HepG2 (cell line): Measurements from ENCODE around the gene COQ7. TPM values are rescaled to one million over a fixed set of nuclear protein-coding genes. Genes with fewer than 3 reads are reported as not detected.

Experiments
- ARNTL ChIP-seq: sonication (generic); formaldehyde crosslinking; IDR thresholded peaks from 2 replicates; pipeline ENCODE4 v1.4.0; 2020; ENCODE audit warnings: mild to moderate bottlenecking, missing genetic modification reagents
- ATM ChIP-seq: fragments of 450-650 bp; IDR thresholded peaks from 2 replicates; pipeline ENCODE4 v1.7.1; 2017; ENCODE audit warnings: mild to moderate bottlenecking, borderline replicate concordance
- CHD2 ChIP-seq: IDR thresholded peaks from 2 replicates; pipeline ENCODE4 v1.6.1; 2011; ENCODE audit warnings: low read depth, low read length, improper control_type of control experiment
- EEA1 ChIP-seq: sonication (generic); formaldehyde crosslinking; IDR thresholded peaks from 2 replicates; pipeline ENCODE4 v1.5.1; 2020; ENCODE audit warnings: mild to moderate bottlenecking, missing genetic modification reagents, borderline replicate concordance
- JUN ChIP-seq: sonication (generic); formaldehyde crosslinking; IDR thresholded peaks from 2 replicates; pipeline ENCODE4 v1.4.0; 2020; ENCODE audit warnings: mild to moderate bottlenecking, missing genetic modification reagents
- JUND ChIP-seq: sonication (generic); formaldehyde crosslinking; IDR thresholded peaks from 2 replicates; pipeline ENCODE4 v1.8.0; 2022; ENCODE audit warnings: mild to moderate bottlenecking, missing genetic modification reagents
- KDM6A ChIP-seq: IDR thresholded peaks from 2 replicates; pipeline ENCODE4 v1.6.1; 2016; ENCODE audit warnings: low read depth
- PRDM10 ChIP-seq: sonication (generic); formaldehyde crosslinking; IDR thresholded peaks from 2 replicates; pipeline ENCODE4 v1.4.0; 2020; ENCODE audit warnings: low read depth, missing genetic modification reagents
- SSRP1 ChIP-seq: IDR thresholded peaks from 2 replicates; pipeline ENCODE4 v1.6.1; 2016; ENCODE audit warnings: control low read depth
- TAF15 ChIP-seq: fragments of 200-400 bp; formaldehyde crosslinking; IDR thresholded peaks from one replicate; pipeline ENCODE4 v1.6.1; 2018; ENCODE audit warnings: mild to moderate bottlenecking, low read depth, low read length; ENCODE audit not compliant: poor library complexity, severe bottlenecking
- TARDBP ChIP-seq: sonication (generic); formaldehyde crosslinking; IDR thresholded peaks from 2 replicates; pipeline ENCODE4 v1.8.0; 2022; ENCODE audit warnings: mild to moderate bottlenecking, missing genetic modification reagents
- ZNF230 ChIP-seq: sonication (generic); formaldehyde crosslinking; IDR thresholded peaks from 2 replicates; pipeline ENCODE4 v1.4.0; 2020; ENCODE audit warnings: mild to moderate bottlenecking, missing genetic modification reagents
- ZNF501 ChIP-seq: sonication (generic); formaldehyde crosslinking; IDR thresholded peaks from 2 replicates; pipeline ENCODE4 v1.5.1; 2020; ENCODE audit warnings: mild to moderate bottlenecking, moderate library complexity, missing genetic modification reagents
- ZNF556 ChIP-seq: sonication (generic); formaldehyde crosslinking; IDR thresholded peaks from 2 replicates; pipeline ENCODE4 v1.4.0; 2020; ENCODE audit warnings: mild to moderate bottlenecking, missing genetic modification reagents, borderline replicate concordance
- ZNF569 ChIP-seq: sonication (generic); formaldehyde crosslinking; IDR thresholded peaks from 2 replicates; pipeline ENCODE4 v1.5.0; 2020; ENCODE audit warnings: mild to moderate bottlenecking, missing genetic modification reagents, moderate library complexity, borderline replicate concordance
- ZNF878 ChIP-seq: sonication (generic); formaldehyde crosslinking; IDR thresholded peaks from 2 replicates; pipeline ENCODE4 v1.8.1; 2023; ENCODE audit warnings: mild to moderate bottlenecking, missing genetic modification reagents, moderate library complexity
- ZZZ3 ChIP-seq: sonication (generic); formaldehyde crosslinking; IDR thresholded peaks from 2 replicates; pipeline ENCODE4 v1.4.0; 2020; ENCODE audit warnings: missing genetic modification reagents, mild to moderate bottlenecking, borderline replicate concordance
- polyA plus RNA-seq, 8 experiments: library from polyadenylated mRNA; depleted of rRNA in 3 of 8; stranded (reverse) in 7 of 8; unstranded in 1 of 8; fragments of >200 nt; fragmentation: Illumina TruSeq in 4 of 8; extraction: Trizol in 4 of 8; gene quantifications; 2 replicates each; pipeline versions ENCODE4 v1.2.1 to v1.2.3, GENCODE V29; 2011 to 2016; ENCODE audit warnings: low read depth in 4 of 8, missing spikeins in 1 of 8, mixed read lengths in 1 of 8; ENCODE audit not compliant: insufficient read depth in 1 of 8
- total RNA-seq, 5 experiments: library from RNA; depleted of rRNA; stranded (reverse); fragments of >200 nt; fragmentation: Illumina TruSeq; extraction: Trizol; gene quantifications; 2 replicates each; pipeline ENCODE4 v1.2.3, GENCODE V29; 2016; ENCODE audit warnings: low read depth in 1 of 5
- TF ChIP-seq, protein P1 (sequence below): sonication (generic); formaldehyde crosslinking; IDR thresholded peaks from 2 replicates; pipeline ENCODE4 v1.4.0; 2020; ENCODE audit warnings: missing genetic modification reagents
- TF ChIP-seq, protein P2 (sequence below): sonication (generic); formaldehyde crosslinking; IDR thresholded peaks from 2 replicates; pipeline ENCODE4 v1.9.0; 2022; ENCODE audit warnings: missing genetic modification reagents, mild to moderate bottlenecking, borderline replicate concordance

The COQ7 gene
- total and polyA plus RNA-seq, 2 of the 13 experiments (the other 11 are each of a cell fraction or from before 2014, with no cell fraction given), result 20.1 to 45.7 TPM

- 0 out of 2 replicates have a peak, but pooled peaks have one; percentile 25 for TF ChIP-seq KDM6A
- TF ChIP-seq PRDM10 (CRISPR knock-in tag), result 0 out of 2 replicates have a peak, but pooled peaks have one; percentile 22
- TF ChIP-seq ZNF569 (CRISPR knock-in tag), result no peak
- TF ChIP-seq ZNF556 (CRISPR knock-in tag), result no peak; the same call in 1 of the 2 replicates
- TF ChIP-seq JUN (CRISPR knock-in tag), result peak; percentile 58
- TF ChIP-seq, protein P1, sequence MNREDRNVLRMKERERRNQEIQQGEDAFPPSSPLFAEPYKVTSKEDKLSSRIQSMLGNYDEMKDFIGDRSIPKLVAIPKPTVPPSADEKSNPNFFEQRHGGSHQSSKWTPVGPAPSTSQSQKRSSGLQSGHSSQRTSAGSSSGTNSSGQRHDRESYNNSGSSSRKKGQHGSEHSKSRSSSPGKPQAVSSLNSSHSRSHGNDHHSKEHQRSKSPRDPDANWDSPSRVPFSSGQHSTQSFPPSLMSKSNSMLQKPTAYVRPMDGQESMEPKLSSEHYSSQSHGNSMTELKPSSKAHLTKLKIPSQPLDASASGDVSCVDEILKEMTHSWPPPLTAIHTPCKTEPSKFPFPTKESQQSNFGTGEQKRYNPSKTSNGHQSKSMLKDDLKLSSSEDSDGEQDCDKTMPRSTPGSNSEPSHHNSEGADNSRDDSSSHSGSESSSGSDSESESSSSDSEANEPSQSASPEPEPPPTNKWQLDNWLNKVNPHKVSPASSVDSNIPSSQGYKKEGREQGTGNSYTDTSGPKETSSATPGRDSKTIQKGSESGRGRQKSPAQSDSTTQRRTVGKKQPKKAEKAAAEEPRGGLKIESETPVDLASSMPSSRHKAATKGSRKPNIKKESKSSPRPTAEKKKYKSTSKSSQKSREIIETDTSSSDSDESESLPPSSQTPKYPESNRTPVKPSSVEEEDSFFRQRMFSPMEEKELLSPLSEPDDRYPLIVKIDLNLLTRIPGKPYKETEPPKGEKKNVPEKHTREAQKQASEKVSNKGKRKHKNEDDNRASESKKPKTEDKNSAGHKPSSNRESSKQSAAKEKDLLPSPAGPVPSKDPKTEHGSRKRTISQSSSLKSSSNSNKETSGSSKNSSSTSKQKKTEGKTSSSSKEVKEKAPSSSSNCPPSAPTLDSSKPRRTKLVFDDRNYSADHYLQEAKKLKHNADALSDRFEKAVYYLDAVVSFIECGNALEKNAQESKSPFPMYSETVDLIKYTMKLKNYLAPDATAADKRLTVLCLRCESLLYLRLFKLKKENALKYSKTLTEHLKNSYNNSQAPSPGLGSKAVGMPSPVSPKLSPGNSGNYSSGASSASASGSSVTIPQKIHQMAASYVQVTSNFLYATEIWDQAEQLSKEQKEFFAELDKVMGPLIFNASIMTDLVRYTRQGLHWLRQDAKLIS (CRISPR knock-in tag), result no peak
- TF ChIP-seq TAF15, result no peak
- TF ChIP-seq SSRP1 (CRISPR knock-in tag), result peak; percentile 75; the same call in 1 of the 2 replicates
- peak; percentile 43; the same call in 1 of the 2 replicates for TF ChIP-seq TARDBP (CRISPR knock-in tag)
- no peak for TF ChIP-seq ATM
- no peak for TF ChIP-seq CHD2
- peak; percentile 68 for TF ChIP-seq ZNF501 (CRISPR knock-in tag)
- TF ChIP-seq EEA1 (CRISPR knock-in tag), result no peak
- TF ChIP-seq ZZZ3 (CRISPR knock-in tag), result no peak
- peak; percentile 57 for TF ChIP-seq JUND (CRISPR knock-in tag)
- TF ChIP-seq ZNF230 (CRISPR knock-in tag), result peak; percentile 60; the same call in 1 of the 2 replicates
- no peak for TF ChIP-seq ARNTL
- TF ChIP-seq, protein P2, sequence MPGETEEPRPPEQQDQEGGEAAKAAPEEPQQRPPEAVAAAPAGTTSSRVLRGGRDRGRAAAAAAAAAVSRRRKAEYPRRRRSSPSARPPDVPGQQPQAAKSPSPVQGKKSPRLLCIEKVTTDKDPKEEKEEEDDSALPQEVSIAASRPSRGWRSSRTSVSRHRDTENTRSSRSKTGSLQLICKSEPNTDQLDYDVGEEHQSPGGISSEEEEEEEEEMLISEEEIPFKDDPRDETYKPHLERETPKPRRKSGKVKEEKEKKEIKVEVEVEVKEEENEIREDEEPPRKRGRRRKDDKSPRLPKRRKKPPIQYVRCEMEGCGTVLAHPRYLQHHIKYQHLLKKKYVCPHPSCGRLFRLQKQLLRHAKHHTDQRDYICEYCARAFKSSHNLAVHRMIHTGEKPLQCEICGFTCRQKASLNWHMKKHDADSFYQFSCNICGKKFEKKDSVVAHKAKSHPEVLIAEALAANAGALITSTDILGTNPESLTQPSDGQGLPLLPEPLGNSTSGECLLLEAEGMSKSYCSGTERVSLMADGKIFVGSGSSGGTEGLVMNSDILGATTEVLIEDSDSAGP (CRISPR knock-in tag), result peak; percentile 79
- no peak for TF ChIP-seq ZNF878 (CRISPR knock-in tag)
Observed at GRCh38 chr16:19123535-19124178, 56.2 kb downstream of the COQ7 start (continued).
